ENCODE measurements around the gene FGF10.
A peak's percentile ranks its signal among the peaks of the same experiment; 100 is the strongest.

The FGF10 gene

DNA sequence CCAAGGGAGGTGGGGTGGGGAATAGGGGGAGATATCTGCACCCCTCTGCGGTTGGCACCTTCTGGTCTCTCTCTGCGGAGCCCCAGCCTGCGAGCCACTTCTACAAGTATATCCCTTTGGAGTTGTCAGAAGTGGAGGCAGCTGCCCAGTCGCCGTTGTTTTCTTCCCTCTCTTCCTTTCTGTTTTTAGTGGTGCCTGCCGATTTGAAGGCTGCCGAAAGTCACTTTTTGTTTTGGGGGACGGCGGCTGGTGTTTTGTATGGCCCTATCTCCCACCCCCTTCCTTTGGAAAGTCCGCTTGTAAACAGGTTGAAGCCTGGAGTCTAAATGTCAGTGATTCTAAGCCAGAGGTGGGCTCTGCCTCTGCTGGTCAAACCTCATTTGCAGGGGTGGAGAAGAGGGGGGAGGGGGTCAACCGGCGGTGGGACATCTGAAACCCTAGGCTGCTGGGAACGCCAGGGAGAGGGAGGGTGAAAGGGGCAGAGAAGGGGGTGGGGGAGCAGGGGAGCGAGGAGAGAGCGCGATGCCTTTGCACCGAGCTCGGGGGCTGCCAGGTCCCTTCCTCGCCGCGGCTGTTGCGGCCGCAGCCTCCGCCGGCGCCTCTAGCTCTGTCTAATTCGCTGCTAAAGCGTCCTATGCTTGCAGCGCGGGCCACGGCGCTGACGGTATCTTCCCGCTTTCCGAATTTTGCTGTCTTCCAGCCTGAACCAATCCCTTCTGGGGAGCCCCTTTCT is at the start of gene FGF10:
FGF10 (minus strand) TSS at position 331 of the 733 bp plus-strand sequence. CDS start 738 bp downstream, outside the sequence.
- DNase-seq, result peak in 3 of 14 donors; percentile 4 to 25 (median 19)

DNA sequence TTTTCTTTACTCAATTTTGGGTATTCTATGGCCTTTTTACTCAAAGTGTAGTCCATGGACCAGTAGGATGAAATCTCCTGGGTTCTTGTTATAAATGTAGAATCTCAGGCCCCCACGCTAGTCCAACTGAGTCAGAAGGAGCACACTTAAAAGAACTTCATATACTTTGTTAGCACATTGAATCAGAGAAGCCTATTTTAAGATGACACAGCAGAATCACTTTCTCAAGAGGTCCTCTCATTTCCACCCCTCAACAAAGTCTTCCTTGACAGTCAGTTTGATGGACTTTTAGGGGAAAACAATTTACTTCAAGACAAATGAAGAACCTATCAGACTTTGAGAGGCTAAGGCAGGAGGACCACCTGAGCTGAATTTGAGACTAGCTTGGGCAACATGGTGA is 37.7 kb upstream of the FGF10 start:
- no peak for DNase-seq

GRCh38 chr5:44412286-44412685 is 23.1 kb upstream of the FGF10 start:
- DNase-seq, result peak in 3 of 14 donors; percentile 8 to 33 (median 22)

GRCh38 chr5:44402084-44402483 is 12.9 kb upstream of the FGF10 start:
- DNase-seq, result no peak

DNA sequence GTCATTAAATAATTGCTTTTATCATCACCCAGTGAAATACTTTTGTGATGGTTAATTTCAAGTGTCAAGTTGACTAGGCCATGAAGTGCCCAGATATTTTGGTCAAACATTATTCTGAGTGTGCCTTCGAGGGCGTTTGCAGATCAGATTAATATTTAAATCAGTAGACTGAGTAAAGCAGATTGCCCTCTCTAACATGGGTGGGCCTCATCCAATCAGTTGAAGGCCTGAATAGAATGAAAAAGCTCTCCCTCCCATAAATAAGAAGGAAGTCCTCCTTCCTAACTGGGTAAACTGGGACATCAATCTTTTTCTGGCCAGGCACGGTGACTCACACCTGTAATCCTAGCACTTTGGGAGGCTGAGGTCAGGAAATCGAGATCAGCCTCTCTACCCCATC is 12.4 kb upstream of the FGF10 start:
- DNase-seq, result no peak

DNA sequence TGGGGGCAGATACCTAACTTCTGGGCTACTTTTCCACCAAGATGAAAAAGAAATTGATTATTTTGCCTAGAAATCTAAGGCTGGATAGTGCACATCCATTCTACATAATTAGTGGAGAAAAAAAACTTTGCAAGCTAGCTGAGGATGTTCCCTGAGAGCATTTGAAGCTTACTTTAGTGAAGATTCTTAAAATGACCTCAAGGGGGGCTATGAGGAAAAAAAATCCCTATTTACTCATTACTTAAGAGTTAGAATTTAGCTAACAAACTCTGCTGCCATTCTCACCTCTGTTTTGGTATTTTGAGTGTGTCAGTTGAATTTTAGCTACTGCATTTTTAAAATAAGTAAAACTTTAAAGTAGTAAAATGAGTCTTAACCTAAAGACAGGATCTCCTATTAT is 9.2 kb upstream of the FGF10 start:
- DNase-seq, result no peak

- DNase-seq, result no peak
Observed at GRCh38 chr5:44396312-44396711, 7.1 kb upstream of the FGF10 start.

GRCh38 chr5:44390351-44390750 is 1.1 kb upstream of the FGF10 start:
- no peak for DNase-seq

DNA sequence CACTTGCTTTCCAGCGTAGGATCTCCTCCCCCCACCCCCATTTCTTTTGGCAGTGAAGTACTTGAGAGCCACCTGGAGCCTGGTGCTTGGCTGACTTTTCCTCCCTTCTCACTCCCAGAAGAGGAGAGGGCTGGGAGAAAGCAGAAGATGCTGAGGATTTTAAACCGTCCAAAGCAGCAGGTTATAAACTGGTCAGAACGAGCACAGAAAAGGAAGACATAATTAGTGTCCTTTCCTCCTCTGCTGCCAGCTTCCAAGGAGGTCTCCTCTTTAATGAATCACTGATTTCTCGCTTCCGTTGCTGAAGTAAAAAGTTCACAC is 563 bp upstream of the FGF10 start:
- DNase-seq, result no peak

DNA sequence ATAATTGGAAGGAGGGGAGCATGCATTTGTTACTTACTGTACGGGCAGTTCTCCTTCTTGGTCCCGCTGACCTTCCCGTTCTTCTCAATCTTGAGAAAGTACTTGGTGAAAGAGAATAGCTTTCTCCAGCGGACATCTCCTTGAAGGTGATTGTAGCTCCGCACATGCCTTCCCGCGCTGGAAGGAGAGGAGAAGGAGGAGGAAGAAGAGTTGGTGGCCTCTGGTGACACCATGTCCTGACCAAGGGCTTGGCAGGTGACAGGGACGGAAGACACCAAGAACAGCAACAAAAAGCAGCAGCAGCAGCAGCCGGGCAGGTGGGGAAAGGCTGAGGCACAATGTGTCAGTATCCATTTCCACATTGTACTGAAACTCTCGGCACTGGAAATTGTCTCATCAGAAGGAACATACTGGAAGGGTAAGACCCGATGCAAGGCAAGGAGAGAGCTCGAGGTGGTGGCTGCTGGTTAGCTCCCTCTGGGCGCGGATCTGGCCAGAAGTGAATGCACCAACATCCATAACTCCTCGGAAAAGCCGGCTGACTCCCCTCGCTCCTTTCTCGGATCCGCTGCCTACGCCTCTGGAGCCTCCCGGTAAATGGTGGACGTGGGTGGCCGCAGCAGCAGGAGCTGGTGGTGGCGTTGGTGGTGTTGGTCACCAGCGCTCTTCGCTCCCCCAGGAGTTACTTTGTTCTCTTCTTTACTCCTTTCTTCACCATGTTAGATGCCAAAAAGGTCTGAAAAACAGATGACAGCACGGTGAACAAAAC is 715 bp downstream of the FGF10 start:
- no peak for DNase-seq

- no peak for DNase-seq
Observed at GRCh38 chr5:44387921-44388320, 1.3 kb downstream of the FGF10 start.

- DNase-seq, result no peak
Observed at GRCh38 chr5:44387406-44387805, 1.8 kb downstream of the FGF10 start.

DNA sequence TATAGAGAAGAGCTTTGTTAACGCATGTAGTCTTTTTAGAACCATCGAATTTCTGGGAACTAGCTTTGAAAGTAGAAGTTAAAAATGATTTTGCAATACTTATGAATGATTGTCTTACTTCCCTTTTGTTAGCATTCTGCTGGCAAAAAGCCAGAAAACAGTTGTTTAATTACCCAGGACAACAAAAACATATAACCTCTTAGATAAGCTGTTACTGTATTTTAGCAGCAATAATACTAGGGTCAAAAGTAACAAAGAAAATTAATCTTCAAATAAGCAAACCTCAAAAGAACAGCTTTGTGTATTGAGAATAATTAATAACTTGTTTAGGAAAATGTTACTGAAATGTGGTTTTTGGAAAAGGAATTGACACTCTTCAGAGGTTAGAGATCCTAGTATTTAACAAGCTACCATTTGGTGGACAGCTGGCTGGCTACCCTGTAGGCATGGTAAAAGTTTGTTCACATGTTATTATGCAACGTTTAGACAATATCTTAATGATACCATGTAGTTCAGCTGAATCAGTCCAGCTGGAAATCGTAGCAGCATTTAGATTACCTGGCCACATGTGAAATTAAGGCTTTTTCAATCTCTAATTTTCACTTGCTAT is 3.8 kb downstream of the FGF10 start:
- no peak for DNase-seq

- DNase-seq, result no peak
Observed at GRCh38 chr5:44384816-44385215, 4.4 kb downstream of the FGF10 start.

- no peak for DNase-seq
Observed at GRCh38 chr5:44382894-44383293, 6.3 kb downstream of the FGF10 start.

GRCh38 chr5:44377057-44377456 is 12.2 kb downstream of the FGF10 start:
- no peak for DNase-seq

GRCh38 chr5:44372028-44372427 is 17.2 kb downstream of the FGF10 start:
- DNase-seq, result no peak

- DNase-seq, result no peak
Observed at GRCh38 chr5:44367203-44367602, 22.0 kb downstream of the FGF10 start.

- no peak for DNase-seq
Observed at GRCh38 chr5:44365345-44365744, 23.9 kb downstream of the FGF10 start.

GRCh38 chr5:44364097-44364496 is 25.1 kb downstream of the FGF10 start:
- DNase-seq, result no peak

DNA sequence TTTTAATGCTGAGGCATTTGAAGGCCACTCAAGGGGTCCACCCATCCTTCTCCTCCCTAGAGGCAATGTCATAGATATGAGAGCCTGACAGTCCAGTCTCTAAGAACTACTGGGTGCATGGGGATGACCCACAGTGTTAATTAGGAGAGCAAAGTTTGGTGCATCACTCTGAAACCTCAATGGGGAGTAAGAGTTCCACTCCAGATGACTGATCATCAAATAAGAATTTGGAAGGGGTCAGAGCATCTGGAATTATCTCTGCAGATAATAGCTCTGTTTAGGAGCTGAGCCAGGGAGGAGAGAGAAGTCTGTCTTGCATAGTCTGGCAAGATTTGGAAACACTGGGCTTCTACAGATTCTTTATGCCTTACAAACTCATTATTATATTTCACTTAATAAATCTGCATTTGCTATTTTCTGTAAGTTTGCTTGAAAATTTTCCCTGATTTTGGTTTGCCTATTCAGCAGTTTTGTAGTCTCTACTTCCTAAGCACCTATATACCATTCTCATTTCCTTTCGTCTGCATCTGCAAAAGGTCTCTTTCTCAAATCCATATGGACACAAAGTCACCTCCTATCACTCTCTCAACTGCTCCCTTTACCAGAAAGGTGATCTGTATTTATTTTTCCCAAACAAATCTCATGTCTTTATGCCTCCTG is 27.7 kb downstream of the FGF10 start:
- no peak for DNase-seq

DNA sequence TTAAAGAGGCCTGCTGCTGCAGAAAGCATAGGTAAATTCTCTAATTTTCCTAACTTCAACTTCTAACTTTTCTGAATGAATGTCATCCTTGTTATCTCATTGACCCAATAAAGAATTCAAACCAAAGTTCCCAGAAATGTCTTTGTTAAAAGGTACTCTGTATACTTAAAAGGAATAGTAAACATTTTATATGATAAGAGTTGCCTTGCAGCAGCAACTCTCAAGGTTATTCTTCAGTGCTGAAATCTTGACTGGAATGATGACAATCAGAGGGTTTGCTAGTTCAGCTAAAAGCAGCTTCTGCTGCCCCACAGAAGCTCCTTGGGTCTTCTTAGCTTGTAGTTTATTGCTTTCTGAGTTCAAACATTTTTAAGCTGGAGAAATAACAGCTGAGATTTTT is 28.3 kb downstream of the FGF10 start:
- DNase-seq, result no peak

DNA sequence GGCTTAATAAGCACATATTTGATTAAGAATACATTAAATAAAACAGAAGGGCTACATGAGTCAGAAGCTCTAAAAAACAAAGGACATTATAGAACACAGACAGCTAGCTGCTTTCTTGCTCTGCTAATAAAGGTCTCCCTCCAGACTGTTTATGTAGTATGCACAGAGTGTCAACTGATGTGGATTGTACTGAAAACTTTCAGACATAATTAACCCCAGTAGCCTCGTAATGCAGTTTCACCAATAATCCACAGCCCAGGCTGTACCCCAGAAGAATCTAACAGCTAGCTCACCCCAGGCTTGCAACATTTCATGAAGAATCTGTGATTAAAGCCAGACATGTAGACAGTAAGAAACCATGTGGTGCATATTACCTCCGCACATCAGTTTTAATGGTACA is 30.8 kb downstream of the FGF10 start:
- DNase-seq, result no peak

Data from C1 segment of cervical spinal cord (tissue), 14 donors.